ENCODE measurements around the gene EEF1E1.

GRCh38 chr6:8054276-8054675 lies 48.1 kb downstream of the EEF1E1 start:
- TF ChIP-seq CTCF (conservative IDR thresholded peaks at IDR 0.05; ENCODE audit: low read depth, low read length), result no peak
- TF ChIP-seq EZH2 (IDR thresholded peaks at IDR 0.05; ENCODE audit: borderline replicate concordance, low read depth, low read length, poor library complexity, severe bottlenecking), result no peak
